Measurements from ENCODE around the gene ANK3.
A peak's percentile ranks its signal among the peaks of the same experiment; 100 is the strongest.
"Not testable (repeated sequence)": the region's sequence is repeated elsewhere in the genome, so short reads cannot be mapped to it uniquely, and the experiment has no call there.

The ANK3 gene

GRCh38 chr10:60299961-60300883, 89.5 kb downstream of the ANK3 start:
- DNase-seq: no peak

DNA sequence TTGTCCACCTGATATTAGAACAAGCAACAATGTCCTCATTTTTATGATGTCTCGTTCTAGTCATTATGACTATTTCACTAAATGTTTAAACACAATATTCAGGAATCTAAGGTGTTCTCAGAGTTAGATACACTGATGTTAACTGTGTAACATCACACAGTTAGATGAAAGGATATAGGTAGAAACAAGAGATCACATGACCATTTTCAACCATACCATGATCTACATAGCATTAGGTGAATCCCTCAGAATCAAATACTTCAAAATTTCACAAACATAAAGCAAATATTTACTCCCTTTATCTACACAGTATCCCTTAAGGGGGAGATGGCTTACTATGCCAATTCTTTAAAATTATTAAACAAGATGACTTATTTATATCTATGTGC, 90.3 kb downstream of the ANK3 start:
- DNase-seq: no peak

DNA sequence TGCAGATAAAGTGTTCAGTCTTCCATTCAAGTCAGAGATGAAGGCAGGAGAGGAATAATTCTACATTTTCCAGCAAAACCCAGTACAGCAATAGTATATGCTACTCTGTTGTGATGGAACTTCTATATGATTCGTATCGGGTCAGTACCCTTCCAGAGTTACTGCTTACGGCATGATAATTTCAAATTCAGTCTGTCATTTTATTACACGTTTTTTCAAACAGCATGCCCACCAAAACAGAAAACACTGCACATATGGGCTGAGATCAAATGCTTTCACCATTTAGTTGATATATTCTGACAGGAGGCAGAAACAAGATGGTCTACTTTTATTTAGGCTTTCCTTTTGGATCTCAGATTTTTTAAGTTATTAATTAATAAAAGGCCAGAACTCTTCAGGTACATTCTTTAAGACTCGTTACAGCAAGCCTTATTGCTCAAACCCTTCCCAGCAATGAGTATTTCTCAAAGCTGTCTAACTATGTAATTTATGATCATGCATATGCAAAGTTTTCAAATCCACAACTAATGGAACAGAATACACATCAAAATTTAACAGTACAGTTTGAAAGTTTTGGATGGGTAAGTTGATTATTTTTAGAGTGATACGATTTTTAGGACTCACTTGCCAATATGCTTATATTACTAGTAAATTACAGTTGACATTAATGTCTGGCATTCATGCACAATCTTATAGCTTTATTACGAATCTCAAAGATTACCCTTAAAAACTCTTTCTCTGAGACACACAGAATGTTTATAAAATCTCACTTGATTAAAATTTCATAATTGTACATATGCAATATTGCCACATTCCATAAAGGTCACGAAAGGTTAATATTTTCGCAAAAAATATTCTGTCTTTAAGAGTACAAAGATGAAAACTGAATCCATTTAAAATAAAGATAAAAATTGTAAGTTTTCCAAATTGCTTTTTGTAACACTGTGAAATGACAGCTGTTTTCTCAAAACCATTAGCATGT, 91.0 kb downstream of the ANK3 start:
- no peak for DNase-seq

DNA sequence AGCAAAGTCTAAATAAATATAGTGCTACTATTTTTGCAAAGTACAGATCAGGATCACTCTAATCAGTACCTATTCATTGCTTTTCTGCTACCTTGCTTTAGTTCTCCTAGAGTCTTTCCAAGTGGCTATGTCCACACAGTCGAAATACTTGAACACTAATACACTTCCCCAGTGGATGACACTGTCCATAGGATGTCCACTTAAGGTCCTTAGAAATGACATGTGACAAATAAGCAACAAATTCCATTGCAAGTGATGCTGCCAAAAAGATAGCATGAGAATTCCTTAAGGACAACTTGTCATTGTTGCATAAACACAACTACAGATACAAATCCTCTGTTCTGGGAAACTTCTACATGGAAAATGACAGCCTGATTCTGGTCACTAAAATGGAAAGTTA, 93.6 kb downstream of the ANK3 start:
- DNase-seq: no peak

- no peak for DNase-seq
Observed at GRCh38 chr10:60295028-60295937, 94.4 kb downstream of the ANK3 start.

DNA sequence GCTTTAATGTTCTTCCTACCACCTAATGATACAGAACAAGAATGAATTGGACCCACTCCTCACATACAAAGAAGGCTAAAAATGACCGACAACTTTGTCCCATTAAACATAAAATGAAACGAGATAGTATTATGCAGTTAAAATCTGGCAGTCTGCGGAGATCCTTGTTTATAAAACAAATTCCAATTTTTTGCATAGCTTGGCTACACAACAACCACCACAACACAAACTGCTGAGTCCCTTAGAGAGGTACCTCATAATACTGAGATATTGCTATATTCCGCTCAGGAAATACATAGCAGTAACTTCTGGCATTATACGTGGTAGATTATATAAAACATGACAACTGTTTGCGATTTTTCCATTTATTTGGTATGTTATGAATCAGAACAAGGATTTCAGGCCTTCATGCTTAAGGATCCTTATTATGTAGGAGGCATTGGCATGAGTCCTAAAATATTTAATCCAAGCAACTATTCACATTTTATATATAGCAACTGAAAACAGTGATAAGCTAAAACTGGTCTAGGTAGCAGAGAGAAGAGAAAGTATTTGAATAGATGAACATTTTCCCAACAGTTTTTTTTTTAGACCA, 96.0 kb downstream of the ANK3 start:
- no peak for DNase-seq

DNA sequence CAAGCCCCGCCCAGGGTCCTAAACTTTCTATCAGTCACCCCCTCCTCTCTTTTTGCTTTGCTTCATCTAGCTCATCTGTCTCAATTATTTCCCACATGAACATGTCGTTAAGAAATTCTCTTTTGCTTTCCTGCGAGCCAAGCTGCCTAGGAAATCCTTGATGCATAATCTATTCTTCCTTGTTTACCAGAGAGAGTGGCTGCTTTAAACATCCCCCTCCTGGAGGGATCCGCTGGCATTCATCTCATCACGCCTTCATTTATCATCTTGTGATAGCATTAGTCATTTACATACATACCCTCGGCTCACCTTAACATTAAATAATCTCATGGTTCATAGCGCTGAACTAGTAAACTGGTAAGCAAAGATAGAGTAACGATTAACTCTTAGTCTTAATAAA, 96.7 kb downstream of the ANK3 start:
- no peak for DNase-seq

- DNase-seq: not testable (repeated sequence)
Observed at GRCh38 chr10:60292536-60292935, 97.1 kb downstream of the ANK3 start.

GRCh38 chr10:60291344-60291930, 98.2 kb downstream of the ANK3 start:
- no peak for DNase-seq

DNA sequence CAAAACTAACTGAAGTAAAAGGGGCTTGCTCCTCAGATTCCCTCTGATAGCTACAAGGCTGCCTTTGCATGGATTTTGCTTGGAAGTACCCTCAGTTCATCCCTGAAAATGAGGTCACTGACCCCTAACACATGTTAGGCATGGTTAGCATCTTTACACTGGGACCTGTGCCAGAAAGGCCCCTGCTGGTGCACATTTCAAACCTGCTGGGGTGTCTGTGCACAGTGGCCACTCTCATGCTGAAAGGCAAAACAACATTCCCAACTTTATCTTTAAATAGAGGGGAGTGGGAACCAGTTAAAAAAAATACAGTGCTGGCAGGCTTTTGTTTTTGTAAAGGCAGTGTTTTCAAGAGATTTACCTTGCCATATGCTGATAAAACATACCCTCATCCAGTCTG, 99.1 kb downstream of the ANK3 start:
- DNase-seq: no peak

- no peak for DNase-seq
Observed at GRCh38 chr10:60289800-60290199, 99.9 kb downstream of the ANK3 start.

DNA sequence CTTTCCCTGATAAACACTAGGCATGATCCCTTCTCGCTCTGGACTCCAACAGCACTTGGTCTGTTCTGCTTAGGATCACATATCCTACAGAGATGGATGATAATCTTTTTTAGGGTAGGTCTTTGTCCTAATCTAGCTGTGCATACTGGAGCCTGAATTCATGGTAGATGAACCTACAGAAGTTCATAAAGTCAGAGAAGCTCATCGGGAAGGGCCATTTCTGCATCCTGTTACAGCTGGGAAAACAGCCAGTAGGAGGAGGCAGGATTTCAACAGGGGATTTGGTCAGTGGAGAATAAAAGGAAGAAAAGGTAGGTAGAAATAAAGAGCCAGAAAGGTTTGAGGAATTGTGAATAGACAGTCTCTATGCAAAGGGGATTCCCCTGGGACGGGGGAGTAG, 101.4 kb downstream of the ANK3 start:
- no peak for DNase-seq

DNA sequence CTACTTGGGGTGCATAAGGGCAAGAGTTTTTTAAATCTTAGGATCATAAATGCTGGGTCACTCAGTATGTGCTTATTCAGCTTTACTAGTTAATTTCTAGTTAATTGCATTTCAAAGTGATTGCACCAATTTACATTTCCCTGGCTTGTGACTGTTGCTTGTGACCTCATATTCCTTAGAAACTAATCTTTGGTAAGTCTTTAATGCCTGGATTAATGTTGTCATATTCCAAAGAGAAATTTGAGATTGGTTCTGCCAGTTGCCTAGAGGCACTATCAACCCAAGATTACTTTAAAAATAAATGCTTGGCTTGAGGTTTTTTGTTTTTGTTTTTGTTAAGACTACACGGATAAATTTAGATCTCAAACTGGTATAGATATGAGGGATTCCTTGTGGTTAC, 103.1 kb downstream of the ANK3 start:
- DNase-seq: no peak

DNA sequence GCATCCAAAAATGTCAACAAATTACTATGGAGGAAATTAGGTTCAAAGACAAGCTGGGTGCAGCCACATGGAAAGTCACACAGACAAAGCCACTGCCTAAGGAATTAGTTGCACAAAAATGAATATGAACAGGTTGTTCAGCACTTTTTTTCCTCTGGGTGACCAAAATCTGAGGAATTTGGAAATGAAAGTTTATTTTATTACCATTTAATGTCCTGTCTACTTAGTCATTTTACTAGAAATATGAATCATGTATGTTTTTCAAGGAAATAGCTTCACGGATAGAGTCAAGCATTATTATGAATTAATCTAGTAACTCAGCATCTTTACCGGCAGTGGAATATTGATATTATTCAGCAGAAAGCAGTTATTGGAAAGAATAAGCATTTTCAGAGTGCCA, 106.3 kb downstream of the ANK3 start:
- no peak for DNase-seq

DNA sequence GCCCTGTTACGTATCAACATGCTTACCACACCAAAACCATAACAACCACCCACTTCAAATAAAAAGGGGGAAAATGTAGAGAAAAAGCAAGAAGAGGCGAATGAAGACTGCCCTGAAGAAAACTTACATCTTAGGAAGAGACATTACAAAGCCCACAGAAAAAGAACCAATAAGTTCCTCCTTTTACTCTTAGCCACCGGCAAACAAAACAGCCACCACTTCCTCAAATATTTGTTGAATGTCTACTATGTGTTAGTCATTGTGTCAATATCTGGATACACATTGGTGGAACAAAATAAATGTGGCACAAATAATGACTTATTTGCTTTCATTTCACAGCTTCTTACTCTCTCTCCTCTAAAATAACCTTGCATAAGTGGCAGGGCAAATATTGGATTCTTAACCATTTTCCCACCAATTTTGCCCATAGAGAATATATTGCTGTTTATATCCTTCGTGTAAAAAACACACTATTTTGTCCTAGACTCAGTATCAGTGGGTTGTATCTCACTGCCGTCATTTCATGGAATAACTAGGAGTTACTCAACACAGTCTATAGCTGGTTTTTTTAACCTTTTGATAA, 106.8 kb downstream of the ANK3 start:
- peak in 1 of 2 experiments; percentile 18 for DNase-seq

- DNase-seq: no peak
Observed at GRCh38 chr10:60281792-60282353, 107.8 kb downstream of the ANK3 start.

DNA sequence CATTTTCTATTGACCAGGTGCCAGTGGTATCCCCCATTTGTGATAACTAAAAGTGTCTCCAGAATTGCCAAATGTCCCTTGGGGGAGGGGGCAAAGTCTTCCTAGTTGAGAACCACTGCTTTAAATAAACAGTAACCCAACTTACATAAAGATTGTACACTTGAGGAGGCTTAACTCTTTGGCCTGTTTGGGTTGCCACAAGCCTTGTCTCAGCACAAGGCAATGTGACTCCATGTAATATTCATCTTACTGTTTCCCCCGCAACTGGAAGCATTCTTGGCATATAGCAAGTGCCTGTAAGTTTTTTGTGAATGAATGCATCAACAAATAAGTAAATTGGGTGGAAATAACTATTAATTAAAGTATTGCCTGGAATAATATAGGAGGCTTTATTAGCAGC, 108.3 kb downstream of the ANK3 start:
- no peak for DNase-seq

DNA sequence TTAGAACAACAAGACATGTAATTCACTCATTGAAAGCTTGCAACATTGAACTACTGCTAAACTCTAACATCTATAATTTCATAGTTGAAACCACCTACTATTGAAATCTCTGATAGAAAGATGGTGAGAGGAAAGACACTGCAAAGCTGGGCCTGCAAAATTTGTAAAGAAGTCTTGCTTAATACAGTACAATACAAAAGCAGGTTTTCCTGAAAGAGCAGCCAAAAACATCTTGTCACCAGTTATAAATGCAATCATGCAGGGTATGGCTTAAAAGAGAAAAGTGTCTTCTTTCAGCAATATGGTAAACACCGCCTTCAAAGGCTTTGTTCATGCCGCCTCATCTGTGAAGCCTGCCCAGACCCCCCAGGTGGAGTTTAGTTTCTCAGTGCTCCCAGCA, 109.2 kb downstream of the ANK3 start:
- no peak for DNase-seq

GRCh38 chr10:60277656-60278055, 112.0 kb downstream of the ANK3 start:
- no peak for DNase-seq

DNA sequence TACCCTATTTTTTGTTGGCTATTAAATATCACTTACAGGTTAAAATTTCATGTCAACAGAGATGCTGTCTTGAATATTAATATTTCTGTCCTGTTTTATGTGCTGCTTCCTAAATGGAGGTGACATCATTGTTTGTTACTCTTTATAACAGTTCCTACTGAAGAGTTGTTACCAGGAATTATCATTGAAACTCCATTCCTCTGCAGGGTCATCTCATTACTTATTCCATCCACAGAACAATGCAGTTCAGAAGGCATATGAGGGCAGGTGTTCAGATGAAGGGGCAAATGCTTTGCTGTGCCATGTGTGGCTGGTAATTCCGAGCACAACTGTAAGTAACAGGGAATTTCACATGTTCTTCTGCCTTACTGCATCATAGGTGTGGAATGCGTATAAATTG, 113.4 kb downstream of the ANK3 start:
- no peak for DNase-seq

Data from NCI-H1930 (cell line).